ENCODE measurements around the gene CES3. TPM values are rescaled to one million over a fixed set of nuclear protein-coding genes. Genes with fewer than 3 reads are reported as not detected.

Gene CES3
- total RNA-seq, 1 experiment from 2014 or later, result 3.7 TPM

DNA sequence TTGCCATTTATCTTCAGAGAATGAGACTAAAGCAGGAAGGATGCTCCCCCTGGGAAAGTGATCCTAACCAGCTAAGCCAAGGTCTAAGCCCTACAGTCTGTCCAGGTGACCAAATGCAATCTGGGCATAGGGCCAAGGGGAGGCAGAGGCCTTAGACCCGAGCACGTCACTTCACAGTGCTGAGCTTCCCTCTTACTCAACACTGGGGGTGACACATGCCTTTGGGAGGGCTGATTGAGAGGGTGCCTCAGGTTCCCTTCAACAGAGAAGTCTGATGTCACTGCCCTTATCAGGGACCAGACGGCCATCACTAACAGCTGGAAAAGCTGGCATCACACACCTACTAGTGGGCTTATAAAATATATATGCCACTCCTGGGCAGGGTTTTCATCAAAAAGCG, 30.9 kb upstream of the CES3 start:
- no peak overlapping the region for H3K27ac ChIP-seq (ENCODE audit: insufficient read length, low read depth, low read length)
- Mint-ChIP-seq H3K4me1 (peaks cover 24 to 33% of the 10 kb centered on the region in 2 experiments), H3K27me3 (ENCODE audit: low read depth) (peaks cover 32% of the 10 kb centered on the region), H3K9me3 (no peaks in the 10 kb centered on the region), H3K4me3 (no peak overlapping the region), H3K36me3 (ENCODE audit: insufficient read depth in 1 of 3, low read depth in 3 of 3) (peaks cover 3 to 15% (median 5%) of the 10 kb centered on the region in 3 experiments), H3K27ac (no peak overlapping the region)
- H3K14ac ChIP-seq (ENCODE audit: insufficient read depth, low read length), result no peak overlapping the region
- H3K9ac ChIP-seq (ENCODE audit: extremely low read depth, insufficient read length, low read length), result no peak overlapping the region
- no peak overlapping the region for H2BK15ac ChIP-seq (ENCODE audit: low read depth, low read length)
- H3K27me3 ChIP-seq (ENCODE audit: insufficient read depth, low read length), result peaks cover 12% of the 10 kb centered on the region; the same call in 1 of the 2 replicates
- H2BK20ac ChIP-seq (ENCODE audit: low read depth, low read length, poor library complexity, severe bottlenecking), result no peak overlapping the region
- H4K20me1 ChIP-seq (ENCODE audit: control insufficient read depth, insufficient read depth, insufficient read length), result no peaks in the 10 kb centered on the region
- H3T11ph ChIP-seq (ENCODE audit: low read length), result no peak overlapping the region
- no peak overlapping the region for H3K56ac ChIP-seq (ENCODE audit: insufficient read length, low read depth, low read length)
- TF ChIP-seq, protein P1, sequence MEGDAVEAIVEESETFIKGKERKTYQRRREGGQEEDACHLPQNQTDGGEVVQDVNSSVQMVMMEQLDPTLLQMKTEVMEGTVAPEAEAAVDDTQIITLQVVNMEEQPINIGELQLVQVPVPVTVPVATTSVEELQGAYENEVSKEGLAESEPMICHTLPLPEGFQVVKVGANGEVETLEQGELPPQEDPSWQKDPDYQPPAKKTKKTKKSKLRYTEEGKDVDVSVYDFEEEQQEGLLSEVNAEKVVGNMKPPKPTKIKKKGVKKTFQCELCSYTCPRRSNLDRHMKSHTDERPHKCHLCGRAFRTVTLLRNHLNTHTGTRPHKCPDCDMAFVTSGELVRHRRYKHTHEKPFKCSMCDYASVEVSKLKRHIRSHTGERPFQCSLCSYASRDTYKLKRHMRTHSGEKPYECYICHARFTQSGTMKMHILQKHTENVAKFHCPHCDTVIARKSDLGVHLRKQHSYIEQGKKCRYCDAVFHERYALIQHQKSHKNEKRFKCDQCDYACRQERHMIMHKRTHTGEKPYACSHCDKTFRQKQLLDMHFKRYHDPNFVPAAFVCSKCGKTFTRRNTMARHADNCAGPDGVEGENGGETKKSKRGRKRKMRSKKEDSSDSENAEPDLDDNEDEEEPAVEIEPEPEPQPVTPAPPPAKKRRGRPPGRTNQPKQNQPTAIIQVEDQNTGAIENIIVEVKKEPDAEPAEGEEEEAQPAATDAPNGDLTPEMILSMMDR (conservative IDR thresholded peaks at IDR 0.05), result no peak
- H3K23ac ChIP-seq (ENCODE audit: insufficient read length, low read depth, low read length), result no peak overlapping the region
- no peak overlapping the region for H2BK5ac ChIP-seq (ENCODE audit: insufficient read length, low read length)
- no peak overlapping the region for H2AFZ ChIP-seq (ENCODE audit: low read length)
- no peak overlapping the region for H4K8ac ChIP-seq (replicated peaks; ENCODE audit: insufficient read length, low read depth, low read length)
- H3K18ac ChIP-seq (ENCODE audit: insufficient read length, low read depth, low read length), result no peak overlapping the region
- no peaks in the 10 kb centered on the region for H3K9me3 ChIP-seq (ENCODE audit: control insufficient read depth, low read depth, low read length)
- H3K4ac ChIP-seq (ENCODE audit: low read depth, low read length), result no peak overlapping the region
- H3K4me2 ChIP-seq (ENCODE audit: insufficient read depth, insufficient read length, low read length), result no peak overlapping the region
- H2BK12ac ChIP-seq (ENCODE audit: insufficient read length, low read depth, low read length), result no peak overlapping the region
- no peaks in the 10 kb centered on the region for H3K79me2 ChIP-seq (ENCODE audit: insufficient read depth, low read length)
- peaks cover 18% of the 10 kb centered on the region for H3K23me2 ChIP-seq (ENCODE audit: insufficient read length, low read depth, low read length, poor library complexity, severe bottlenecking)
- H3K79me1 ChIP-seq (ENCODE audit: insufficient read depth, low read depth, low read length, poor library complexity, severe bottlenecking), result no peaks in the 10 kb centered on the region
- no peak overlapping the region for H4K5ac ChIP-seq (ENCODE audit: insufficient read length, low read depth, low read length)
- H4K91ac ChIP-seq (ENCODE audit: insufficient read length, low read depth, low read length), result no peak overlapping the region
- DNase-seq, result no peak
- no peak overlapping the region for H2BK120ac ChIP-seq (ENCODE audit: low read depth, low read length, poor library complexity, severe bottlenecking)
- no peaks in the 10 kb centered on the region for H3K4me1 ChIP-seq (ENCODE audit: insufficient read depth, low read length)
- WGBS (ENCODE audit: extremely low coverage, insufficient read length, low lambda C conversion rate), result no CpG with 5 or more reads among the region's 4 CpGs
- H2AK5ac ChIP-seq (ENCODE audit: insufficient read length, low read length), result no peak overlapping the region

All from H9 (cell line).